Measurements from ENCODE around the gene EIF4E2. TPM values are rescaled to one million over a fixed set of nuclear protein-coding genes. Genes with fewer than 3 reads are reported as not detected.

Gene EIF4E2
- total and polyA plus RNA-seq, 2 of the 4 experiments (the other 2 are of a cell fraction) = 52.1 to 105 TPM

- no TSS peak for BruUV-seq (replicated peaks)
- in situ Hi-C loops (cut with MboI; ENCODE audit: low sequenced_read_pairs) = no loop called here
- no peak for DNase-seq
These were observed 60.6 kb downstream of the EIF4E2 start for GRCh38 chr2:232611061-232611460.

More at GRCh38 chr2:232611061-232611460, 60.6 kb downstream of the EIF4E2 start:
- Histone ChIP-seq H3K27me3 (ENCODE audit: control insufficient read depth, insufficient read depth, low read length) (no peaks in the 10 kb centered on the region), H3K4me1 (ENCODE audit: control insufficient read depth, insufficient read depth, low read length) (peaks cover 3% of the 10 kb centered on the region; the same call in 1 of the 2 replicates), H3K36me3 (ENCODE audit: control insufficient read depth, insufficient read depth, low read length) (no peaks in the 10 kb centered on the region), H4K20me1 (ENCODE audit: insufficient read depth, low read length) (no peaks in the 10 kb centered on the region), H4K5ac (ENCODE audit: low read depth, low read length) (no peak overlapping the region), H2AK9ac (replicated peaks; ENCODE audit: low read depth, low read length, poor library complexity) (no peak overlapping the region), H3K18ac (ENCODE audit: low read depth, low read length) (no peak overlapping the region), H3K4me3 (ENCODE audit: insufficient read depth, low read depth, low read length) (no peak overlapping the region), H3K79me1 (ENCODE audit: low read depth in 1 of 2, low read length in 2 of 2) (no peaks in the 10 kb centered on the region), H3K27ac (ENCODE audit: insufficient read depth, low read length) (no peak overlapping the region), H3K56ac (ENCODE audit: extremely low read depth, insufficient read depth, low read length) (no peak overlapping the region), H2AFZ (replicated peaks; ENCODE audit: low read length, poor library complexity) (no peak overlapping the region), H3K4ac (ENCODE audit: low read depth, low read length) (no peak overlapping the region), H2BK20ac (ENCODE audit: low read depth, low read length) (no peak overlapping the region), H3K9ac (ENCODE audit: low read depth, low read length) (no peak overlapping the region), H2BK5ac (ENCODE audit: low read depth, low read length, poor library complexity, severe bottlenecking) (no peak overlapping the region), H2BK120ac (ENCODE audit: low read depth, low read length) (no peak overlapping the region), H3K4me2 (ENCODE audit: low read depth, low read length) (no peak overlapping the region), H3K23ac (ENCODE audit: low read depth, low read length) (no peak overlapping the region), H4K8ac (ENCODE audit: low read depth in 2 of 2, low read length in 2 of 2) (no peak overlapping the region), H2AK5ac (ENCODE audit: low read depth, low read length) (no peak overlapping the region), H2BK15ac (ENCODE audit: low read depth, low read length) (no peak overlapping the region), H3K9me1 (ENCODE audit: insufficient read depth, low read length) (peaks cover 4% of the 10 kb centered on the region; the same call in 1 of the 2 replicates), H3K14ac (replicated peaks; ENCODE audit: low read depth, low read length) (no peak overlapping the region), H3K9me3 (ENCODE audit: control insufficient read depth, insufficient read depth, low read length) (no peaks in the 10 kb centered on the region), H4K91ac (ENCODE audit: insufficient read depth, low read depth, low read length) (no peak overlapping the region)
- dilution Hi-C loops (cut with HindIII; ENCODE audit: low sequenced_read_pairs, unreplicated experiment) (no loop called here), intact Hi-C loops (cut with micrococcal nuclease) (no loop called here)
- 92% methylated on average over 2 of the region's 6 CpGs; no CpG with 5 or more reads in 1 of the 2 experiments for WGBS, 2 experiments (ENCODE audit: extremely low coverage in 2 of 2, insufficient read length in 1 of 2)
- ChIA-PET CTCF (interaction anchor here (0.7 to 0.9 kb wide), 2 partner anchors 12 to 13 kb away, joined by 3 to 5 read pairs; no protein-coding TSS in a partner anchor), POLR2A (ENCODE audit: unreplicated experiment) (no interaction called here)
- ATAC-seq (ENCODE audit: low read depth) = no peak
- no peak for TF ChIP-seq SMC3 (IDR thresholded peaks at IDR 0.05; ENCODE audit: low read depth, low read length)
- TF ChIP-seq RCOR1 (IDR thresholded peaks at IDR 0.05; ENCODE audit: insufficient replicate concordance, low read length) = no peak
- TF ChIP-seq BHLHE40 (IDR thresholded peaks at IDR 0.05; ENCODE audit: low read depth, low read length) = no peak
- TF ChIP-seq MXI1 (IDR thresholded peaks at IDR 0.05; ENCODE audit: borderline replicate concordance, low read depth, low read length) = no peak
- no peak for TF ChIP-seq RFX5 (IDR thresholded peaks at IDR 0.05; ENCODE audit: low read depth, low read length)
- TF ChIP-seq CTCF (conservative IDR thresholded peaks at IDR 0.05; ENCODE audit: low read depth, low read length) = no peak
- no peak for TF ChIP-seq MAFK (IDR thresholded peaks at IDR 0.05; ENCODE audit: low read depth, low read length)
- TF ChIP-seq ELK1 (IDR thresholded peaks at IDR 0.05; ENCODE audit: borderline replicate concordance, low read depth, low read length) = no peak
- TF ChIP-seq FOS (IDR thresholded peaks at IDR 0.05; ENCODE audit: low read depth, low read length) = no peak
- no peak for TF ChIP-seq CHD1 (IDR thresholded peaks at IDR 0.05; ENCODE audit: low read depth, low read length)

All from IMR-90 (cell line).